GM18520 (cell line): Measurements from ENCODE around the gene RET.

Experiments
- ATAC-seq: cut with Tn5 transposase; IDR thresholded peaks from one replicate; pipeline ENCODE4 v1.9.1; 2021; ENCODE audit not compliant: unreplicated experiment

Gene RET

DNA sequence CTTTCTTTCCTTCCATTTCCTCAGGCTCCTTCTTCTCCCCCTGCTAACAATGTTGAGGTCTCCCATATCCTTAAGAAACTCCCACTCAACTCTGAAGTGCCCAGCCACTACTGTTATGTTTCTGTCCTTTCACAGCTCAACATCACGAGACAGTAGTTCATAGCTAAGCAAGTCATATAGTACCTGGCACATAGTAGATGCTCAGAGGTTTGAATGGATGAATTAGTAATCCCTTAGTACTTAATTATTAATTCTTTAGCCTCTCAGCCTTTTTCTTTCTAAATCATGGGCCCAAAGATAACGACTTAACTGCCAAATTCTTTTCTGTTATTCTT lies 84.0 kb downstream of the RET start:
- peak; percentile 81 for ATAC-seq

DNA sequence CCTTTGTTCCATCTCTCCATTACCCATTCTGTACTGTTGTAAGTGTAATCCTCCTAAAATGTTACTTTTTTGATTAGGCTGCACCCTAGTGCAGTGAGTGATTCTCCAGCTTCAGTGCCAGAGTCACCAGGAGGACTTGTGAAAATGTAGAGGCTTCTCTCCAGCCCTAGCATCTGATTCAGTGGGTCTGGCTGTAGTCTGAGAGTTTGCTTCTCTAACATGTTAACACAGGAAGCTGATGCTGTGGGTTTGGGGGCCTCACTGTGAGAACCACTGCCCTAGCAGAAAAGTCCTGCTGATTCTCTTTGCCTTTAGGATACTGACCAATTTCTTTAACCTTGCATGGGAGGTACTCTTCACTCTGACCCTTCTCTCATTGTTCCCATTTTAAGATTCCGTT lies 85.7 kb downstream of the RET start:
- no peak for ATAC-seq

DNA sequence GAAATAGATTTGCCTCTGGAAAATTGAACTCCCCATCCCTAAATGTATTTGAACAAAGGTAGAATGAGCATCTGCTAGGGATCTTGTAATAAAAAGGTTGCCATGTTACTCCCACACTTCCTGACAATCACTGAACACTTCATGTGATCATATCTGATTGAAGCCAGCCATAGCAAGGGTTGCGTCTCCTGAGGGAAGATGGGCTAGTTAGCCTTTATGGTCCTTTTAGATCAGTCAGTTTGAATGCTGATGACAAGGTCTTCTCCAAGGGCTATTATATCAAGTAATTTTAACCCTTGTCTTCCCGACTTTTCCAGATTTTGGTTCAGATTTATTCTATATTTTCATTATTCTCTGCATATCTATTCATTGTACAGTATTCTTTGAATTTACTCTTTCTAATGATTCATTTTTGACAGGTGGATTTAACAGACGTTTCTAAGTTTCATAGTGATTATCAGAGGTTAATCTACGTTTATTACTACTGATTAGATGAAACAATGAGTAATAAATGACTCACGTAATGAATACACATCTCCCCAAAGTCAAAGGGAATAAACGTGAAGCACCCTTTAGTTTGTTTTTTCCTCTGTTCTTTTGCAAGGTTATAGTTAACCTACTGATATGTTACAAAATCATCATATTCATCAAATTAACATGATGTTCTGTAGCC lies 89.5 kb downstream of the RET start:
- ATAC-seq, result peak; percentile 21

DNA sequence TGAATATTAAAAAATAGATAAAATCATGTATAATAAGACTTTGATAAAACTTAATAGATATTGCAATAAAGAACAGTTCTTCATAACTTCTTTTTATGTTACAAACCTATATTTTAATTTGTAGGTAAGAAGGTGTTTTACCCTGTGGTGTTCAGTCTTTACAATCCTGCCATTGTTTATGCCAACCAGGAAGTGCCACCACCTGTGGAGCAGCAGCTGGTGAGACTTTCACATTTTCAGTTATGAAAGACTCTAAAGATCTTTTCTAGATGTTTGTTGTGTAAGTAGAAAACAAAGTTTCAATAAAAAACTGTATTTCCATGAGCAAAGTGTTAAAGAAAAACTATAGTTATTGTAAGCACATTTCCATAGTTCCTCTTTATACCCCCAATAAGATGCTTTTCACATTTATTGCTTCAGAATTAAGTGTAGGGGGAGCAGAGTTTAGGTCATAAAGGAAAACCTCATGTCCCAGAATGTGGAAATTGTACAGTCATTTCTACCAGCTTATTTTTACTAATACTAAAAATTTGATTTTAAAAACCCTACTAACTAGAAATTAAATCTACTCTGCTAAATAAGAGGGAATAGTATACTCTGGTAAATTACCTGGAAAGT lies 90.1 kb downstream of the RET start:
- peak; percentile 60 for ATAC-seq

DNA sequence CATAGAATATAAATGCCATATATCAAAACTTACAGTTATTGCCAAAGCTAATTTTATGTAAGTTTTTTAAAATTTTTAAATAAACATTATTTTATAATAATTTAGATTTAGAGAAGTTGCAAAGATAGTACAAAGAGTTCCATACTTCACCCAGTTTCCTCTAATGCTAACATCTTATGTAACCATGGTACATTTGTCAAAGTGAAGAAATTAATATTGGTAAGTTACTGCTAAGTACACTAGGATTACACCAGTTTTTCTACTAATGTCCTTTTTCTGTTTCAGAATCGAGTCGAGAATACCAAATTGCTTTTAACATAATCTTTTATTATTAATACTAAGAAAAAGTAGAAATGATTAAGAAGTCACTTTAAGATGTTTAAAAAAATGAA lies 90.6 kb downstream of the RET start:
- ATAC-seq, result no peak

DNA sequence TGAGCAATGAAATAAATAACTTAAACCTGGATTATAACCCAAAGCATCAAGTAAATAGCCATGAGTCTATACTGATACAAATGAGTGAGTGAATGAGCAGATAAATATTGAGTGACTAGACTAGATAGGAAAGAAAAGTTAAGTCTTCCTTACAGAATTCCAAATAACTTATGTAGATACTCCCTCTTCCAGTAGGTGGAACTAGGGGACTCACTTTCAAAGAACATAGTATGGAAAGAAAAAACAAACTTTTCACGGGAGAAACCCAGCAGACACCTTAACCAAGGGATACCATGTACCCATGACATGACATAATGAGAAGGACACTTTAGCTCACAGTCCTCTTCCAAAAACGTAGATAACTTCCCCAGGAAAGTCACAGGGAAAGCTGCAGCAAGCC lies 93.6 kb downstream of the RET start:
- no peak for ATAC-seq

DNA sequence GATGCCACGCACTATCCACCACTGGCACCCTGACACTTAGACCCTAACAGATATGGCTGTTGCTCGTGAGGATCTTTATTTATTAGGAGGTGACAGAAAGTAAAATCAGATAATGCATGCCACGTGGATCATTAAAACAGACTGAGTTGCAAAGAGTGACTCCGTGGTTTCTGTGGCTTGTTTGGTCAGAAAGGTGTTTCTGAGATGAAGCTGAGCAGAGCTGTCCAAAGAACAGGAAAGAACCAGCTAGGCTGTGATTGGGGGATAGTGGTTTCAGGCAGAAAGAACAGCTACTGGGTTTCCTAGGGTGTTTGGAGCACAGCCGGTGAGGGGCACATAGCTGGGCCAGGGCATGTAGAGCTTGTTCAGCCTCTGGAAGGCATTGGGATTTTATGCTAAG lies 95.8 kb downstream of the RET start:
- ATAC-seq, result no peak

DNA sequence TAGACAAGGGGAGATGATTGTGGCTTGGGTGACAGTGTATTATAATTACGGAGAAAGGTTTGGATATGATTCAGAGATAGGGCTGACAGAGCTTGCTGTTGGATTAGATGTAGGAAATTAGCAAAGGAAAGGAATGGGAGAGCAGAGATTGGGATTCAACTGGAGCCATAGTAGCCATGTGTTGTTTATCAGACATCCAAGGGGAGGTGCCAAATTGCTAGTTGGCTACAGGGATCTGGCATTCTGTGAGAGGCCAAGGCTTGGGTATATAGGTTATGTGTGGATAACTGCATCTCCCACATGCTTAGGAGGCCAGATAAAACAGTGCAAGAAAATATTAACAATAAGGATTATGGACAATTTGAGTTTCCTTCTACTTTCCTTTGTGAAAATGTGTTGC lies 96.3 kb downstream of the RET start:
- ATAC-seq, result no peak

DNA sequence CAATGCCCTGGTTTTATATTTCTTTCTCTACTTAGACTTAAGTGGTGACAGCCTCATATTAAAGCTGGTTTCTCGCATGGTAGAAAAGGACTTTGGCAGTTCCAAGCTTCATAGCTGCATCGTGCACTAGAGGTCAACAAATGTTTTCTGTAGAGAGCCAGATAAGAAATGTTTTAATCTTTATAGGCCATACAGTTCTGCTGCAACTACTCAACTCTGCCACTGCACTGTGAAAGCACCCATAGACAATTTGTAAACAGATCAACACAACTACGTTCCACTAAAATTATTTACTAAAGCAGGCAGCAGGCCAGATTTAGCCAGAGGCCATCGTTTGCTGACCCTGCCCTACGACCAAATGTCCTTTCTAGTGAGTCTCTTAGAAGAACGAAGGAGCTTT lies 98.1 kb downstream of the RET start:
- ATAC-seq, result no peak

DNA sequence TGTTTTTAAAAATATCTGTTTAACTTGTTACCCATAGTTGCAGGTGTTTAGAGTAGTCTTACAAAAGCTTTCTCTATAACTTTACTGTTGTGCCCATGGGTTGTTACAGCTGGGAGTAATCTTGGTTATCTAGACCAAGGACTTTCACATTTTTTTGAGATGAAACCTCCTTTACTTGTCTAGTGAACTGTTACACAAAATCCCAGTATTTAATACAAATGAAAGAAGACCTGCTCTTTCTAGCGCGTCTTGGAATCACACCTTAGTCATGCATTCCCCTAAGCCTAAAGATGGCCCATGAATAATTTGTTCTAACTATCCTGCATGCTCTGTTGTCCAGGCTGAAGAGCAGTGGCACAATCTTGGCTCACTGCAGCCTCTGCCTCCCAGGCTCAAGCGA lies 99.4 kb downstream of the RET start:
- no peak for ATAC-seq

DNA sequence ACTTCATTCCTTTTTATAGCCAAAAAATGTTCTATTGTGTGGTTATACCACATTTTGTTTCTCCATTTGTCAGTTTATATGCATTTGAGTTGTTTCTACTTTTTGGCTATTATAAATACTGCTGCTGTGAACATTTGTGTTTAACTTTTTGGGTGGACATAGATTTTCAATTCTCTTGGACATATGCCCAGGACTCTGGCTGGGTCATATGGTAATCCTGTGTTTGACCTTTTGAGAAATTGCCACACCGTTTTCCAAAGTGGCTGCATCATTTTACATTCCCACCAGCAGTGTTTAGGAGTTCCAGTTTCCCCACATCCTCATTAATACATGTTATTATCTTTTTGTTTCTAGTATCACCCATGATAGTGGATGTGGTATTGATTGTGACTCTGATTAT lies 100.7 kb downstream of the RET start:
- ATAC-seq, result no peak
